HepG2 (cell line): ENCODE data around the gene SARS2. TPM values are rescaled to one million over a fixed set of nuclear protein-coding genes. Genes with fewer than 3 reads are reported as not detected.
A peak's percentile ranks its signal among the peaks of the same experiment; 100 is the strongest.

ENCODE experiments used
- ATAC-seq: fragments of 200-7000 bp; cut with Tn5 transposase; 3 replicates; pipeline ENCODE4 v1.9.1; 2020; ENCODE audit warnings: mild to moderate bottlenecking, moderate library complexity
- BruUV-seq: library from RNA; stranded (reverse); fragments of 400-500 nt; replicated peaks from 2 replicates; lab custom pipeline; 2021; lab: Mats Ljungman, UMichigan
- CTCF ChIA-PET: fragments of 300-600 bp; formaldehyde crosslinking; extraction: SDS; loops from one replicate; lab custom pipeline; 2021; ENCODE audit warnings: low total read pairs, inconsistent platforms, low intra/inter-chr PET ratio; lab: Yijun Ruan, JAX
- POLR2A ChIA-PET: fragments of 350-600 bp; sonication (Branson Sonifier 250); formaldehyde crosslinking; loops from one replicate; lab custom pipeline; 2020; ENCODE audit warnings: antibody characterized with exemption, inconsistent platforms; lab: Yijun Ruan, JAX
- DNase-seq: peaks from one replicate; pipeline ENCODE4 v3.0.0-alpha.2; 2015; ENCODE audit warnings: low spot score
- FAIRE-seq: peaks from 3 replicates; lab custom pipeline; 2011; peaks lifted over from hg19 to GRCh38; lab: Jason Lieb, UNC
- H2AFZ ChIP-seq: one replicate; pipeline ENCODE4 v1.6.1; 2011; ENCODE audit warnings: low read length, inconsistent platforms
- H3K27ac ChIP-seq: fragments of 300-600 bp; 3 replicates; pipeline ENCODE4 v1.8.0; 2011; ENCODE audit warnings: mixed run types, mild to moderate bottlenecking, mixed read lengths, low read length, inconsistent platforms; ENCODE audit not compliant: insufficient read depth; ENCODE audit errors: extremely low read length
- H3K27me3 ChIP-seq, 2 experiments: fragments of 200-600 bp in 1 of 2; 2 replicates in 1 of 2; 3 replicates in 1 of 2; pipeline versions ENCODE4 v1.6.0 to v1.8.0; 2011; ENCODE audit warnings: low read length in 2 of 2, mild to moderate bottlenecking in 2 of 2, moderate library complexity in 2 of 2, inconsistent platforms in 1 of 2; ENCODE audit not compliant: insufficient read depth in 2 of 2, control insufficient read depth in 1 of 2
- H3K36me3 ChIP-seq, 2 experiments: fragments of 200-600 bp in 1 of 2; replicated peaks in 1 of 2; 2 replicates in 1 of 2; 3 replicates in 1 of 2; pipeline versions ENCODE4 v1.5.1 to v1.8.0; 2011; ENCODE audit warnings: low read length in 2 of 2, inconsistent platforms in 1 of 2; ENCODE audit not compliant: insufficient read depth in 2 of 2, control insufficient read depth in 1 of 2
- H3K4me1 ChIP-seq: 2 replicates; pipeline ENCODE4 v1.5.1; 2012; ENCODE audit warnings: low read length, inconsistent platforms; ENCODE audit not compliant: insufficient read depth
- H3K4me2 ChIP-seq: 2 replicates; pipeline ENCODE4 v1.6.0; 2011; ENCODE audit warnings: low read depth, low read length, inconsistent platforms
- H3K4me3 ChIP-seq, 3 experiments: fragments of 200-600 bp in 1 of 3; sonication (generic), shearing (Covaris generic) in 1 of 3; replicated peaks in 1 of 3; 2 replicates each; pipeline ENCODE4 v1.5.1; 2011 to 2016; ENCODE audit warnings: low read length in 3 of 3, inconsistent platforms in 2 of 3, low read depth in 2 of 3, mild to moderate bottlenecking in 2 of 3, control low read depth in 1 of 3, mixed read lengths in 1 of 3; ENCODE audit not compliant: insufficient read depth in 1 of 3
- H3K79me2 ChIP-seq: one replicate; pipeline ENCODE4 v1.6.1; 2011; ENCODE audit warnings: low read length, inconsistent platforms; ENCODE audit not compliant: insufficient read depth
- H3K9ac ChIP-seq: 2 replicates; pipeline ENCODE4 v1.6.0; 2011; ENCODE audit warnings: mild to moderate bottlenecking, low read depth, low read length, inconsistent platforms; ENCODE audit not compliant: insufficient read depth
- H3K9me3 ChIP-seq: 2 replicates; pipeline ENCODE4 v1.5.1; 2012; ENCODE audit warnings: mild to moderate bottlenecking, low read length
- H4K20me1 ChIP-seq: 2 replicates; pipeline ENCODE4 v1.6.0; 2011; ENCODE audit warnings: inconsistent platforms, mild to moderate bottlenecking, low read length, moderate library complexity; ENCODE audit not compliant: insufficient read depth
- AGO2 ChIP-seq: fragments of 200-400 bp; formaldehyde crosslinking; optimal IDR thresholded peaks from 2 replicates; pipeline ENCODE3; 2017; ENCODE audit warnings: mild to moderate bottlenecking, low read depth, low read length, moderate library complexity
- GATA4 ChIP-seq: sonication (generic); IDR thresholded peaks from 2 replicates; pipeline ENCODE4 v1.6.1; 2016; ENCODE audit warnings: antibody characterized with exemption, low read depth, borderline replicate concordance
- NAIF1 ChIP-seq: sonication (generic); formaldehyde crosslinking; IDR thresholded peaks from 2 replicates; pipeline ENCODE4 v1.5.0; 2020; ENCODE audit warnings: mild to moderate bottlenecking, missing genetic modification reagents, borderline replicate concordance
- NBN ChIP-seq: fragments of 450-650 bp; conservative IDR thresholded peaks from 2 replicates; pipeline ENCODE4 v1.6.1; 2017
- PHB2 ChIP-seq: fragments of 450-650 bp; IDR thresholded peaks from 2 replicates; pipeline ENCODE4 v1.6.1; 2018; ENCODE audit not compliant: partially characterized antibody
- POLR2A ChIP-seq, 2 experiments: IDR thresholded peaks; 2 replicates each; pipeline ENCODE4 v1.6.1; 2011; ENCODE audit warnings: low read depth in 2 of 2, low read length in 2 of 2, mild to moderate bottlenecking in 1 of 2, moderate library complexity in 1 of 2; ENCODE audit not compliant: insufficient read depth in 1 of 2
- SAFB2 ChIP-seq: sonication (generic); formaldehyde crosslinking; IDR thresholded peaks from 2 replicates; pipeline ENCODE4 v1.5.1; 2020; ENCODE audit warnings: missing genetic modification reagents, low read depth, mild to moderate bottlenecking, borderline replicate concordance
- ZNF207 ChIP-seq: fragments of 450-650 bp; IDR thresholded peaks from 2 replicates; pipeline ENCODE4 v1.6.1; 2016; ENCODE audit warnings: antibody characterized with exemption, borderline replicate concordance
- ZNF646 ChIP-seq: sonication (generic); formaldehyde crosslinking; IDR thresholded peaks from 2 replicates; pipeline ENCODE4 v1.9.0; 2021; ENCODE audit warnings: mild to moderate bottlenecking, missing genetic modification reagents
- WGBS: methylation state at CpG from one replicate; pipeline ENCODE4 v1.1.6; 2017; ENCODE audit warnings: low lambda C conversion rate; 5-methylcytosine and 5-hydroxymethylcytosine counted together
- in situ Hi-C: cut with HindIII; loops from 2 replicates; pipeline ENCODE4 v1.10.0; 2017; ENCODE audit warnings: low pct_unique_long_range_greater_than_20kb; ENCODE audit not compliant: extremely low pct_ligation_motif_present
- intact Hi-C: fragments of 100-400 bp; cut with micrococcal nuclease; formaldehyde crosslinking; loops from one replicate; pipeline ENCODE4 v1.10.0; 2022; ENCODE audit not compliant: unreplicated experiment
- polyA plus RNA-seq, 8 experiments: library from polyadenylated mRNA; depleted of rRNA in 3 of 8; stranded (reverse) in 7 of 8; unstranded in 1 of 8; fragments of >200 nt; fragmentation: Illumina TruSeq in 4 of 8; extraction: Trizol in 4 of 8; gene quantifications; 2 replicates each; pipeline versions ENCODE4 v1.2.1 to v1.2.3, GENCODE V29; 2011 to 2016; ENCODE audit warnings: low read depth in 4 of 8, missing spikeins in 1 of 8, mixed read lengths in 1 of 8; ENCODE audit not compliant: insufficient read depth in 1 of 8
- total RNA-seq, 5 experiments: library from RNA; depleted of rRNA; stranded (reverse); fragments of >200 nt; fragmentation: Illumina TruSeq; extraction: Trizol; gene quantifications; 2 replicates each; pipeline ENCODE4 v1.2.3, GENCODE V29; 2016; ENCODE audit warnings: low read depth in 1 of 5

The SARS2 gene
- total and polyA plus RNA-seq, 2 of the 13 experiments (the other 11 are each of a cell fraction or from before 2014, with no cell fraction given), result 40.0 to 48.6 TPM

DNA sequence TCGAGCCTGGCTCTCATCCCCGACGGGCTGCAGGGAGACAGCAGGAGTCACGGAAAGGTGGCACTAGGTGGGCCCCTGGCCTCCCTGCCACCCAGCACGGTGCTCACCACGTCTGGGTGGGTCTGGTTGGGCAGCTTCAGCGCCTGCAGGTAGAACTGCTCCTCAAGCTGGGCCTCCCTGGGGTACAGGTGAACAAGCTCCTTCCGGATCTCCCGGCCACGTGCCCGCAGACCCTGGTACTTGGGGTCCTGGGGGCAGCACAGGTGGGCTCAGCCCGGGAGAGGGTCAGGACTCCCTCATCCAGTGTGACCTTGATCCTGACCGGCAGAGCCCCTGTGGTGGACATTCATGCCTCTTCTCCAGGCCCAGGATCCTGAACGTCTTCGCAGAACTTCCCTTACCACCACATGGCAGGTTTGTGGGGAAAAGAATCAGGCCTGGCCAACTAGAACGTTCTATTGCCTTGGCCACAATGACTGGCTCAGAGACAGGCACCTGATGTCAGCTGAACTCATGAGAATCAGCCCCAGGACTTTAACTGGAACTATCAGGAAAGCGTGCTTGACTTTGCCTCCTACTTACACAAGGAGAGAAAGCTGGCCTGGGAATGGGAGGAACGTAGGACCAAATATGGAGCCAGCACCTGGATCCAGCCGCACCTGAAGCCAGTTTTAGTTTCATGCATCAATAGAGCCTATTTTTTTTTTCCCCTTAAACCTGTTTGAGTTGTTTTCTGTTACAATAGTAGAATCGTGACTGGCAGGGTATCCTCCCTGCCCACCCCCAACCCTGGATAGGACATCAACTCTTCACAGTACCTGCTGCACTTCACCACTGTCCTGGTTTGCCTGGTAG is 8.9 kb downstream of the SARS2 start (continued):
- TF ChIP-seq AGO2, result peak; percentile 77
- no peak for TF ChIP-seq SAFB2 (CRISPR knock-in tag)
- no peak for TF ChIP-seq GATA4

DNA sequence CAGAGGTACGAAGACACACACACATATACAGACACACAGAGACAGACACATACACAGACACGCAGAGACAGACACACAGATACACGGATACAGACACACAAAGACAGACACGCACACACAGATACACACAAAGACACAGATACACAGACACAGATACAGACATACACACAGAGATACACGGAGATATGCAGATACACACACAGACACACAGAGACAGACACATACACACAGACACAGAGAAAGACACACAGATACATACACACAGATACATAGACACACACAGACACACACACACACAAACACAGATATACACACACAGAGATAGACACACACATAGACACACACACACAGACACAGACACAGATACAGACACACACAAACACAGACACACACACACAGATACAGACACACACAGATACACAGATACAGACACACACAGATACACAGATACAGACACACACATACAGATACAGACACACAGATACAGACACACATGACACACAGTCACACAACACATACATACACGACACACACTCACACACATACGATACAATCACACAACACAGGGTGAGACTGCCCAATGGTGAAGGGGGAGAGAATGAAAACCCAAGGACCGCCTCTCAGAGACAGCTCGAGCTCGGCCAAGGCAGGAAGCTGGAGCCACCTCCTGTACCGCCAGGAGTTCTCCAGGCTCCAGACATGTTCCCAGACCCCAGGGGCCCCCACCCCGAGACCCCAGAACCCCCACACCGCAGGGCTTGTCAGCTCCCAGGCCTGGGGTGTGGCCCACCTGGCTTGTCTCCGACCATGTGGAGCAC is 9.8 kb downstream of the SARS2 start:
- ATAC-seq (no peak), DNase-seq (no peak), FAIRE-seq (peak; percentile 4)
- H3K4me1 ChIP-seq, result peaks cover 12% of the 10 kb centered on the region
- no peak overlapping the region for H2AFZ ChIP-seq
- no peak overlapping the region for H3K4me3 ChIP-seq
- no peak for TF ChIP-seq NAIF1 (CRISPR knock-in tag)
- TF ChIP-seq NBN, result 0 out of 2 replicates have a peak, but pooled peaks have one; percentile 35
- peak; percentile 66 for TF ChIP-seq PHB2
- TF ChIP-seq ZNF207, result peak; percentile 80; the same call in 1 of the 2 replicates
- peak; percentile 26; the same call in 1 of the 2 replicates for TF ChIP-seq ZNF646 (CRISPR knock-in tag)
- TF ChIP-seq POLR2A (IDR thresholded peaks at IDR 0.05; ENCODE audit: insufficient read depth in 1 of 2, low read depth in 2 of 2, low read length in 2 of 2), result peak in 1 of 2 experiments; percentile 33; a peak in 1 of 4 replicates
- no peaks in the 10 kb centered on the region for H4K20me1 ChIP-seq
- H3K9me3 ChIP-seq, result no peaks in the 10 kb centered on the region
- no peaks in the 10 kb centered on the region for H3K27me3 ChIP-seq
- H3K4me2 ChIP-seq, result no peak overlapping the region
- intact Hi-C loops (no loop called here), in situ Hi-C loops (loop anchor here (25.0 kb wide), 1 partner anchor 184 kb away; the partner anchor contains the start of gene CAPN12)
- no peak overlapping the region for H3K9ac ChIP-seq
- ChIA-PET CTCF (no interaction called here), POLR2A (no interaction called here)
- no peak overlapping the region for H3K27ac ChIP-seq
- WGBS, result 88% methylated on average over 7 of the region's 14 CpGs
- no TSS peak for BruUV-seq
- no peaks in the 10 kb centered on the region for H3K79me2 ChIP-seq
- peaks cover 11 to 31% of the 10 kb centered on the region in 2 experiments for H3K36me3 ChIP-seq
